Panc1 (cell line): Measurements from ENCODE around the gene MACROD2. TPM values are rescaled to one million over a fixed set of nuclear protein-coding genes. Genes with fewer than 3 reads are reported as not detected.

Source experiments
- ATAC-seq: fragments of 200-7000 bp; cut with Tn5 transposase; 2 replicates; pipeline ENCODE4 v1.9.1; 2020; ENCODE audit warnings: mild to moderate bottlenecking, moderate library complexity
- BruUV-seq: library from RNA; stranded (reverse); fragments of 400-500 nt; replicated peaks from 2 replicates; lab custom pipeline; 2021; lab: Mats Ljungman, UMichigan
- CTCF ChIA-PET: fragments of 300-600 bp; sonication (Branson Sonifier 250); formaldehyde crosslinking; loops from one replicate; lab custom pipeline; 2022; ENCODE audit warnings: antibody characterized with exemption; lab: Charles Lee
- POLR2A ChIA-PET: fragments of 300-600 bp; sonication (Branson Sonifier 250); formaldehyde crosslinking; loops from one replicate; lab custom pipeline; 2022; ENCODE audit warnings: antibody characterized with exemption; lab: Charles Lee
- DNase-seq: peaks from one replicate; pipeline ENCODE4 v3.0.0-alpha.2; 2010; ENCODE audit warnings: low read depth, low spot score
- H3K27ac ChIP-seq: 2 replicates; pipeline ENCODE4 v1.5.1; 2011; ENCODE audit warnings: mild to moderate bottlenecking, low read length, inconsistent platforms
- H3K27me3 ChIP-seq: fragments of 200-500 bp; sonication (Bioruptor generic); 2 replicates; pipeline ENCODE4 v1.6.0; 2014; ENCODE audit warnings: low read length, inconsistent platforms; ENCODE audit not compliant: control insufficient read depth, insufficient read depth
- H3K36me3 ChIP-seq: fragments of 200-500 bp; sonication (Bioruptor generic); 2 replicates; pipeline ENCODE4 v1.5.1; 2014; ENCODE audit warnings: inconsistent platforms, mild to moderate bottlenecking, low read length, moderate library complexity; ENCODE audit not compliant: control insufficient read depth, insufficient read depth
- H3K4me1 ChIP-seq: 2 replicates; pipeline ENCODE4 v1.5.1; 2011; ENCODE audit warnings: inconsistent platforms, mild to moderate bottlenecking, low read length, moderate library complexity; ENCODE audit not compliant: control insufficient read depth, insufficient read depth
- H3K4me3 ChIP-seq, 2 experiments: 2 replicates each; pipeline ENCODE4 v1.5.1; 2011 to 2012; ENCODE audit warnings: low read depth in 2 of 2, low read length in 2 of 2, mild to moderate bottlenecking in 2 of 2, inconsistent platforms in 1 of 2, moderate library complexity in 1 of 2
- H3K9me3 ChIP-seq: fragments of 200-500 bp; sonication (Bioruptor generic); 2 replicates; pipeline ENCODE4 v1.5.1; 2014; ENCODE audit warnings: low read depth, mild to moderate bottlenecking, inconsistent platforms, low read length, moderate library complexity; ENCODE audit not compliant: control insufficient read depth, insufficient read depth
- CTCF ChIP-seq: fragments of 450-650 bp; IDR thresholded peaks from 2 replicates; pipeline ENCODE4 v1.5.1; 2017; ENCODE audit warnings: mild to moderate bottlenecking
- POLR2AphosphoS5 ChIP-seq: IDR thresholded peaks from 2 replicates; pipeline ENCODE4 v1.6.1; 2012; ENCODE audit warnings: mild to moderate bottlenecking, low read depth, low read length, moderate library complexity
- REST ChIP-seq, 2 experiments: IDR thresholded peaks; 2 replicates each; pipeline ENCODE4 v1.6.1; 2011 to 2012; ENCODE audit warnings: low read depth in 2 of 2, control low read depth in 1 of 2, low read length in 1 of 2, mild to moderate bottlenecking in 1 of 2, moderate library complexity in 1 of 2; ENCODE audit not compliant: insufficient read depth in 1 of 2
- SIN3A ChIP-seq: IDR thresholded peaks from 2 replicates; pipeline ENCODE4 v1.6.1; 2012; ENCODE audit warnings: low read depth, mild to moderate bottlenecking, low read length, moderate library complexity, borderline replicate concordance; ENCODE audit not compliant: insufficient read depth
- TCF7L2 ChIP-seq: IDR thresholded peaks from 2 replicates; pipeline ENCODE4 v1.6.1; 2011; ENCODE audit warnings: mild to moderate bottlenecking, low read depth, low read length, inconsistent platforms
- in situ Hi-C: cut with HindIII; loops from 2 replicates; pipeline ENCODE4 v1.10.0; 2016; ENCODE audit warnings: low sequenced_read_pairs, low pct_unique_long_range_greater_than_20kb
- intact Hi-C: fragments of 100-400 bp; cut with micrococcal nuclease; formaldehyde crosslinking; loops from one replicate; pipeline ENCODE4 v1.10.0; 2022; ENCODE audit not compliant: unreplicated experiment
- total RNA-seq: library from RNA; stranded (reverse); gene quantifications from one replicate; pipeline ENCODE4 v1.2.1, GENCODE V29; 2021; ENCODE audit not compliant: unreplicated experiment

The MACROD2 gene
- total RNA-seq, 1 experiment from 2014 or later = 1.2 TPM

- intact Hi-C loops (no loop called here), in situ Hi-C loops (no loop called here)
- no peak overlapping the region for H3K4me3 ChIP-seq
- no TSS peak for BruUV-seq
- no peaks in the 10 kb centered on the region for H3K36me3 ChIP-seq
- ChIA-PET CTCF (no interaction called here), POLR2A (no interaction called here)
- no peak for DNase-seq
- H3K9me3 ChIP-seq = no peaks in the 10 kb centered on the region
- no peak for ATAC-seq
- no peak overlapping the region for H3K27ac ChIP-seq
- no peaks in the 10 kb centered on the region for H3K27me3 ChIP-seq
- TF ChIP-seq TCF7L2 = no peak
- H3K4me1 ChIP-seq = no peaks in the 10 kb centered on the region
These were observed 918.7 kb downstream of the MACROD2 start for GRCh38 chr20:14913896-14914620.

GRCh38 chr20:14914633-14915032 is 919.3 kb downstream of the MACROD2 start:
- no peaks in the 10 kb centered on the region for H3K36me3 ChIP-seq
- ChIA-PET CTCF (no interaction called here), POLR2A (no interaction called here)
- H3K4me3 ChIP-seq = no peak overlapping the region
- H3K27me3 ChIP-seq = no peaks in the 10 kb centered on the region
- no TSS peak for BruUV-seq
- ATAC-seq (no peak), DNase-seq (no peak)
- no peak overlapping the region for H3K27ac ChIP-seq
- in situ Hi-C loops = no loop called here
- TF ChIP-seq CTCF (no peak), TCF7L2 (no peak), POLR2AphosphoS5 (no peak), SIN3A (no peak), REST (IDR thresholded peaks at IDR 0.05; ENCODE audit: insufficient read depth in 1 of 2, low read depth in 2 of 2, low read length in 1 of 2) (no peak)
- intact Hi-C loops = no loop called here
- no peaks in the 10 kb centered on the region for H3K9me3 ChIP-seq
- H3K4me1 ChIP-seq = no peaks in the 10 kb centered on the region

GRCh38 chr20:14915356-14915755 is 920.0 kb downstream of the MACROD2 start:
- no peaks in the 10 kb centered on the region for H3K9me3 ChIP-seq
- in situ Hi-C loops = no loop called here
- no peaks in the 10 kb centered on the region; the same call in 1 of the 2 replicates for H3K4me1 ChIP-seq
- no peak for TF ChIP-seq REST (IDR thresholded peaks at IDR 0.05; ENCODE audit: insufficient read depth in 1 of 2, low read depth in 2 of 2, low read length in 1 of 2)
- no peak for TF ChIP-seq POLR2AphosphoS5
- no peak for TF ChIP-seq TCF7L2
- TF ChIP-seq CTCF = no peak
- TF ChIP-seq SIN3A = no peak
- BruUV-seq = no TSS peak
- H3K4me3 ChIP-seq = no peak overlapping the region
- ChIA-PET POLR2A (no interaction called here), CTCF (no interaction called here)
- H3K27ac ChIP-seq = no peak overlapping the region
- no peaks in the 10 kb centered on the region for H3K27me3 ChIP-seq
- no peaks in the 10 kb centered on the region for H3K36me3 ChIP-seq
- DNase-seq (no peak), ATAC-seq (no peak)
- intact Hi-C loops = no loop called here
